ENCODE results near the gene AIFM2.

DNA sequence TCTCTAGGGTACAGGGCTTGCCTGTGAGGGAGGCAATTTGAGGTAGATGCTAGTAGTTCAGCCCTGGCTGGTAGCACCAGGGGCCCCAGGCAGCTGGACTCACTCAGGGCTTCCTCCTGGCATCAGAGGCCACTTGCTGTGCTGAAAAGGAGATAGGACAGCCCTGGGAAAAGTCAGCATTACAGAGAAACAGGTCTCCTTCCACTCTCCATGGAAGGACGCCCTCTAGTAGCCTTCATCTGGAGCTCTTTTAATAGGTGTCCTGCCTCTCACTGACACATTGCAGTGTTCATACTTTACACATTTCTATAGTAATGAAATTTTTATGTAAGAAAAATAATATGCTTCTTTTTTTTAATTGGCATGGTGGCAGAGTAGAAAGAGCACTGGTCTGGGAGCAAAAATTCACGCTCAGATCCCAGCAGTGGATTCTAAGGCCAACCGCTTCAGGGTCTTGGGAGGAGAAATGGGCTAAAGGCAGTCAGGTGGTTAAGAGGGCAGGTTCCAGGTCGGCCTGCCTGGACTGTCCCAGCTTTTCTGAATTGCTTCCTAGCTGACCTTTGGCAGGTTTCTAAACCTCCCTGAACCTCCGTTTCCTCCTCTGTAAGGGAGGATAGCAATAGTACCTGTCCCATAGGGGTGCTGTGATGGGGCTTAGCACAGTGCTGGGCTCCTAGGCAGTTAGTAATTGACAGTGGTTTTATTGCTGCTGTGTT, 35.8 kb downstream of the AIFM2 start:
- TF ChIP-seq SP1 (IDR thresholded peaks at IDR 0.05): no peak
- no peak for TF ChIP-seq ARNT (IDR thresholded peaks at IDR 0.05)
- no peak for TF ChIP-seq ELF4 (IDR thresholded peaks at IDR 0.05)
- TF ChIP-seq LEF1 (IDR thresholded peaks at IDR 0.05; ENCODE audit: borderline replicate concordance): no peak
- TF ChIP-seq, protein P1, sequence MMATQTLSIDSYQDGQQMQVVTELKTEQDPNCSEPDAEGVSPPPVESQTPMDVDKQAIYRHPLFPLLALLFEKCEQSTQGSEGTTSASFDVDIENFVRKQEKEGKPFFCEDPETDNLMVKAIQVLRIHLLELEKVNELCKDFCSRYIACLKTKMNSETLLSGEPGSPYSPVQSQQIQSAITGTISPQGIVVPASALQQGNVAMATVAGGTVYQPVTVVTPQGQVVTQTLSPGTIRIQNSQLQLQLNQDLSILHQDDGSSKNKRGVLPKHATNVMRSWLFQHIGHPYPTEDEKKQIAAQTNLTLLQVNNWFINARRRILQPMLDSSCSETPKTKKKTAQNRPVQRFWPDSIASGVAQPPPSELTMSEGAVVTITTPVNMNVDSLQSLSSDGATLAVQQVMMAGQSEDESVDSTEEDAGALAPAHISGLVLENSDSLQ (IDR thresholded peaks at IDR 0.05): no peak
- no peak for TF ChIP-seq FOXA1 (IDR thresholded peaks at IDR 0.05)

Data from HEK293T (cell line).